T-helper 22 cell (primary cell): Measurements from ENCODE around the gene SRGAP3.

Source experiments
- DNase-seq: peaks from one replicate; pipeline ENCODE4 v3.0.0-alpha.2; 2020; ENCODE audit warnings: low read depth

Gene SRGAP3

DNA sequence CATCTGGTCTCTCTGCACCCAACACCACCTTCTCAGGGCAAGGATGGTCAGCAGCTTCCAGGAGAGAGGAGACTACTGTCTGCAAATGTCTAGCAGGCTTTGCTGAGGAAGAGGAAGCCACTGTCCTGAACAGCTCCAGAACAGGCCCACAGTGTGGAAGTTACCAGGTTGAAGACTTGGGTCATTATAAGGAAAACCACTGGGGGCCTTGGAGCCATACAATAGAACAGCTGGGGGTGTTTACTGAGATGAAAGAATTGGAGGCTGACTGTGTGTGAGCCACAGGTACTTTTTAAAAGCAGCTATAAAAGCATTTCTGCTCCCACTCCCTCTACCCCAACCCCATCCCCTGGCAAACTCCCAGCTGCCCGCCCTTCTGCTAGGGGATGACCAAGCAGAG lies 24.2 kb downstream of the SRGAP3 start:
- DNase-seq = no peak

DNA sequence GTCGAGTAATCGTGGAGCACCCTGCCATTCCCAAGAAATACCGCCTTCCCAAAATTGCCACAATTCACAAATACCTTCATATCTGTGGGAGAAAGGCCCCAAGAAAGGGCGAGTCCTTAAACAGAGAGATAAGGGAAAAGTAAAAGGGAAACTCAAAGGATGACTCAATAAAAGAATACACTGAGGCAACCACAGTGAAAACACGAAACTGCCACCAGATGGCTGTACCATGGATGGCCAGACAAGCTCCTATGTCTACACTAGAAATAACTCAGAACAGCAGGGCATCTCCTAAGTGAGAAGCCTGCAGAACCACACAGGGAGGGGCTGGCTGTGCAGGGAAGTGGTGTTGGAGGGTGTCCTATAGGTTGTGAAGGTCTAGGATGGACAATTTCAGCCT lies 25.0 kb downstream of the SRGAP3 start:
- no peak for DNase-seq

DNA sequence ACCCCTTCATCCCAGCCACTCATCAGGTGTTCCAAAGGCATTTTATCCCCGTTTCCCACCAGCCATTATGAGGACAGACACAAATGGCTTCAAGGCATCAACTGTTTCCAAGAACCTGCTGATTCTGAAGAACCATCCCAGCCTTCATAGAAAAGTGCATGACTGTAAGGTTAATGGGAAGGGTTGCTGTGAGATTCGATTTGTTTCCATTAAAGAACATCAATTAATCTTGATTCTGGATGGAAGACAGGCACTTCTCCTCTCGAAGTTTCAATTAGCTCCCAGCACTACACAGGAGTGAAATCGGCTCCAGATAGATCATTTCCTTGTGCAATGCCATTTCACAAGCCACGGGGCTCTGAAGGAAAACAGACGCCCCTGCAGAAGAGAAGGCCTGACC lies 25.8 kb downstream of the SRGAP3 start:
- DNase-seq = no peak

DNA sequence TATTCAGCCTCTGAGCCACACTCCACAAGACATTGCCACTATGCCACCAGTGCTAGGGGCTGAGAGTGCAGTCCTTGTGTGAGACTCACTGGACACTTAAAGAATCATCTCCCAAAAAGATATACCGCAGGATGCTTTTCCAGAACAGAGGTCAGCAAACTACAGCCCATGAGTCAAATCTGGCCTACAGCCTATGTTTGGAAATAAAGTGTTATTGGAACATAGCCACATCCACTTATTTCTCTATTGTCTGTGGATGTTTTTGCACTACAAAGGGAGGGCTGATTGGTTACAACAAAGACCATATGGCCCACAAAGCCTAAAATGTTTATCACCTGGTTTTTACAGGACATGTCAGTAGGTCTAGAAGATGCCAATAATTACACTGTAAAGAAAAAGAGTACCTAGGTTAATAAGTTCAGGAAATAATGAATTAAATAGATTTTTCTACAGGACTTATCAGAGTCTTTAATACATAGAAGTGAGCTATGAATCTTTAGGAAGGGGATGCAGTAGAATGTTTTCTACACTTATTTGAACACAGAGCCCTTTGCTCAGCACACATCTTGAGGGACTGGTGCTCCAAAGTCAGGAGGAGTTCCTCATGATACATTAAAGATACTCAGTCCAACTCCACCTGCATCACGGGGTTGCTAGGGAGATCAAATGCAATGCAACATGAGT lies 26.3 kb downstream of the SRGAP3 start:
- DNase-seq = no peak

DNA sequence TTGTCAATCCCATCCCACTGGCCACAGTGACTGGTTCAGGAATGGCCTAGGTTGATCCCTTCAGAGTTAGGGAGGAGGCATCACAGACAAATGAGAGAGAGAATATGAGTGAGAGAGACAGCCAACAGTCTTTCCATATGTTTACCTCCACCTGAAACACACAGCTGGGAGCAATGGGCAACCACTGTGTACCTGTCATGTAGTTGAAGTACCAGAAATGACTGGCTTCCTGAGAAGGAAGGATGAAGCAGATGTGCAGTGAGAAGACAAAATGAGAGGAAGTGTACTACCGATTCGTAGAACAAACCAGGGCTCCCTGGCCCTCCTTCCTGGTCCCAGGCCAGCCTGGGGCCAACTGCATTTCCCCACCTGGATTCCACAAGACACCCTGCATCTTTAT lies 27.4 kb downstream of the SRGAP3 start:
- no peak for DNase-seq

DNA sequence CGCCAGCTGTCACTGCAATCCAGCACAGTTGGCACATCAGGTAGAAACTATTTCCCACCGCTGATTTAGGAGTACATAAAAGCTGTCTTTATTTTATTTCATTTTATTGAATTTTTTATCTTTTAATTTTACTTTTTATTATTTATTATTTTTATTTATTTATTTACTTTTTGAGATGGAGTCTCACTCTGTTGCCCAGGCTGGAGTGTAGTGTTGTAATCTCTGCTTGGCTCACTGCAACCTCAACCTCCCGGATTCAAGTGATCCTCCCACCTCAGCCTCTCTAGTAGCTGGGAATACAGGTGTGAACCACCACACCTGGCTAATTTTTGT lies 31.0 kb downstream of the SRGAP3 start:
- DNase-seq = no peak

DNA sequence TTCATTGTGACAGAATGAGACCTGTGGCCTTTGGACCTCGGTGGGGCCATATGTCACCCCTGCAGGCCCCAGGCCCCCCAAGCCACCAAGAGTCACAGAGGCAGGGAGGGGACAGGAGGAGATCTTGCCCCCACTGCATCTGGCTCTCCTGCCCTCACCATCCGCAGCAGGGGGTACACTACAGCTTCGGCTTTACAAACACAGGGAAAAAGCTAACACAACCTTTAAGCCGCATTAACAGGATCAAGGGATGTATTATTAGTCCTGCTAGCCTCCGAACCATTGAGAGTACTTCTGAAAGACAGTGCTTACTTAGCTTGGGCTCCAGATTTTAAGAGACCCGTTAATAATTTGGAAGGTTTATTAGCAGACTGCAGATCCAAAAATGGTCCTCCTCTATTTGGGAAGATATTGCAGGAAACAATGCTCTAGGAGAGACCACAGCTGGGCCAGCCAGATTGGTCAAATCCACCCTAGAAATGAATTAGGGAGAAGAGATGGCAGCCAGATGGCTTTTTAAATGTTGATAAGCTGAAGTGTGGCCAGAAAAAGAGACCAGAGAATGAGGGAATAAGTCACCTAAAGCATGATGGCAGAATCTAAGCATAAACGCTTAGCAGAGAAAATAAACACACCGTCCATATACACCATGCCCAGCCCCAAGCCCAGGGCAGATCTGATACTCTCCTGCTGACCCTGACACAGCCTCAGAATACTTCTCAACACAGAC lies 31.5 kb downstream of the SRGAP3 start:
- DNase-seq = no peak

DNA sequence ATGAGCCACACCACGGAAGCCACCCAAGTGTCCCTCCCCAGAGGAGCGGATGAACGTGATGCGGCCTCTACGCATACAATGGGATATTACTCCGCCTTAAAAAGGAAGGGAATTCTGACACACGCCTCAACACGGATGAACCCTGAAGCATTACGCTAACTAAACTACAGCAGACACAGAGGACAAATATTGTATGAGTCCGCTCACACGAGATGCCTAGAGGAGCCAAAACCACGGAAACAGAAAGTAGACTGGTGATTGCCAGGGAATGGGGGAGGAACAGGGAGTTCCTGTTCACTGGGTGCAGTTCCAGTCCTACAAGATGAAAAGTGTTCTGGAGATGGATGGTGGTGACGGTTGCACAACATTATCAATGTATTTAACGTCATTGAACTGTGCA lies 32.7 kb downstream of the SRGAP3 start:
- no peak for DNase-seq

DNA sequence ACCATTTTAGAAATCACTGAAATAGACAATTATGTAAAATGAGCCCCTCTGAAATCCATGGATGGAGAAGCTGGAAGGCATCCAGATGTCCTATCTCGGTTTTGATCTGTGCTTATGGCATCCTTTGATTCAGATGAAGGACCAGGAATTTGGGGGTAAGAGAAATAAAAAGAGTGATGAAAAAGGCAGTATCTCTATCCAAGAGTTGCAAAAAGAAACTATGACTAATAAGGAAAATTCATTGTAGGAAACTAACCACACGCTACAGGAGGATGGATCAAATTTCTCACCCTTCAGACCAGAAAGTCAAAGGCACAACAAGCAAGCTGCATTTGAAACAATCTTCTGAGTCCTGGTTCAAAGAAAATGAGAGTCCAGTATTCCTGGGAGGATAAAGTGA lies 34.8 kb downstream of the SRGAP3 start:
- no peak for DNase-seq

DNA sequence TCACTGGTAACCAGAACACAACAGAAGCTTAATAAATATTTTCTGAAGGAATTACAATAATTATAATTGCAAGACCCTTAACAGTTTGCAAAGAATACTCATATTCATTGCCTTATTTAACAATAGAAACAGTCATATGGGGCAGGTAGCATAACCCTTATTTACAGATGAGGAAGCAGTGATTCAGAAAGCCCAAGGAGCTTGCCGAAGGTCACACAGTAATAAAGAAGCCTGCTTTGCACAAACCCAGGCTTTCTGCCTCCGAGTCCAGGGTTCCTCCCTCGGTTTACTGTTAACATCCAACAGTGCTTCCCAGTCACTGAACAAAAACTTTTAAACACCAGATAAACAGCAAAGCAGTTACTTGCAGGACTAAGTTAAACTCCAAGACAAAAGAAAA lies 35.3 kb downstream of the SRGAP3 start:
- DNase-seq = no peak

DNA sequence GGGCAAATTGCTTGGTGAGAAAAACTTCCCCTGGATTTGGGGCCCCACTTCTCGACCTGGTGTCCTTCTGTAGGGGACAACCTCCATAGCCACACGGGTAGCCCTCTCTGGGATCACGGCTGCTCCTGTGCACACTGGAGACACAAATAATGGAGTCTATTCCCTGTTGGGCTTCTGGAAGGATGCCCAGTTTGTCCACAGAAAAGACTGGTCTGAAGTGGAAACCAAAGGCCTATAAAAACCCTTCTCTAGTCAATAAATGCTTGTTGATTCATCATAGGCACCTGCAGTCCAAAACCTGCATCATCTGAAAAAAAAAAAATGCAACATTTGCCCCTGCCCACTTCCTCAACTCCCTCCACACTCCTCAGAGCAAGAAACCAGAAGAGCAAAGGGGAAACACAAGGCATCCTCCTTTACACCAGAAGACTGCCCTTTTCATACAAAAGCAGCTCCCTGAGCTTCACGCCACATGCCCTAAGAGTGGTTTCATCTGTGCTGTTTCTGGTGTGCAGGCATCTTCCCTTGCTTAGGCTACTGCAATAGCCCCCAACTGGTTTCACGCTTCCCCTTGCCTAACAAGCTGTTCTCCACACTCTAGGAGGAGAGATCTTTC lies 36.3 kb downstream of the SRGAP3 start:
- no peak for DNase-seq

DNA sequence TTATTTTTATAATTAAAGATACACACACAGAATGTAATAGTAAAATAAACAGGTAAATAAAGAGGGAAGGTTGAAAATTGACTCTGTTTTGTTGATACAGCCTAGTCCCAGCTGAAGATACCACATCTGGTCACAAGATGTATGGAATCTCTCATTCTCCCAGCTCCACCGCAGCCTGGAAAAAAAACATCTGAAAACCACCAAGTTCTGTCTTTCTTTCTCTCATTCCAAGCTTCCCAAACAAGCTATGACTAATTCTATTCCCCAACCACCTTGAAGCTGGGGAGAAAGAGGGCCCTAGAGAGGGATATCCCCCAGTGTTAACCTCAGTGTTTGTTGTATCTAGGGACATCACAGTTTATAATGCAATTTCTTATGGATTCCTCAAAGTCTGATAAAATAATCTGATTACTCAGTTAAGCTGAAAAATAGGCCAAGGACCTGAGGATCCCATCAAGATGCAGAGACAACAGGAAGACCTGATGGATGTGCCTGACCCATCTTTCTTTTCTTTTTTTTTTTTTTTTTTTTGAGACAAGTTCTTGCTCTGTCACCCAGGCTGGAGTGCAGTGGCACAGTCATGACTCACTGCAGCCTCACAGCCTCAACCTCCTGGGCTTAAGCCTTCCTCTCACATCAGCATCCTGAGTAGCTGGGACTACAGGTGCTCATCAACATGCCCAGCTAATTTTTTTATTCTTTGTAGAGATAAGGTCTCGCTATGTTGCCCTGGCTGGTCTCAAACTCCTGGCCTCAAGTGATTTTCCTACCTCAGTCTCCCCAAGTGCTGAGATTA lies 38.1 kb downstream of the SRGAP3 start:
- no peak for DNase-seq

DNA sequence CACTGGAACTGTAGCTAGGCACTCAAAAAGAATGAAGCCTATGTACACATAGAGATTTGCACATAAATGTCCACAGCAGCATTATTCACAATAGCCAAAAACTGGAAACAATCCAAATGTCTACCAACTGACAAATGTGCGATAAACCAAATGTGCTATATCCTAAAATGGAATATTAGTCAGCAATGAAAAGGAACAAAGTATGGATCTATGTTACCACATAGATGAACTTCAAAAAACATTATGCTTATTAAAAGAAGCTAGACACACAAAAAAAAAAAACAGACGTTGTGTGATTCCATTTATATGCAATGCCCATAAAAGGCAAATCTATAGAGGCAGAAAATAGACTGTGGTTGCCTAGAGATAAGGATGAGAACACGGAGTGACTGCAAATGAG lies 39.7 kb downstream of the SRGAP3 start:
- DNase-seq = no peak

DNA sequence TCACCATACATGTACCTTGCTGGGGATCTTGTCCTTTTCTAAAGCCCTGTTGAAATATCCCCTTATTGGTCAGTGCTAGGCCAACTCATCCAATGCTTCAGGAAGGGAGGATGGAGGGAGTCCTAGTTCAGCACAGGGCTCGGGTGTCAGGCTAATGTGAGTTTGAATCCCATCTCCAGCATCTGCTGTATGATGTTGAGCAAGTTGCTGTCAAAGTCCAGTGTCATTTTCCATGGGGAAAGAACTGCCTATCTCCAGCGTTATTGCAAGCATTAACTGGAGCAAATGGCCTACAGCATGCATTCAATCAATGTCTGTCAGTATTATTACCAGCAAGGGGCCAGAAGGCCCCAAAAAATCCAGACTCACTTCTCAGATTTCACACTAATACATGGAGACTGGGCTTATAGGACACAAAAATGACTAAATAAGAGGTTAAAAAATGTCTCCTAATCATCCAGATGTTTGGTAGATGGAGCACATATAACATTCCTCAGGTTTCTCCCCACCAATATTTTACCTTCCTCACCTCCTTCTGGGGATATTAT lies 40.8 kb downstream of the SRGAP3 start:
- no peak for DNase-seq

DNA sequence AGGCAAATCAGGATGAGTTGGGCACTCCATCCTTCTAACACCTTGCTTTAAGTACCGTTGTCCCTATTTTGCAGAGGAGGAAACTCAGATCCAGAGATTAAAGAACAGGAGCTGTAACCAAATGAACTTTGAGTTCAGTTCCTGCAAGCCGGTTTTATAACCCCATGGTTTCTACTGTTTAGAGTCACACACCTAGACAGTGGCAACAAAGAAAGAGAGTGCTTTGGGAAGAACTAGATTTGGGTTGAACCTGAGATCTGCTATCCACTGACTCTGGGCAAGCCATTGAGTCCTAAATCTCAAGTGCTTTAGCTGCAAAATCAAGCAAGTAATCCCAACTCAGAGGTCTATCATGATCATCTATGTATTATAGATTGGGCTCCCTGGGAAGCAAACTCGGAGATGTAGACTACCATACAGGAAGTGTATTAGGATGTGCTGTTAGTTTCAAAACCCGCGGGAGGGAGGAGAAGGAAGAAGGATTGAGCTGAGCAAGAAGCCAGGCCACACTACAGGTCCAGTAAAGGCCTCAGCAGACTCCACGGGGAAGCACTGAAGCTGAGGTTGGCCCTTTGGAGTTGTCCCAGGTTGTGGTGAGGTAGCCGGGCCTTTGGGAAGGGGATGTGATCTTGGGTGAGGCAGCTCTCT lies 42.2 kb downstream of the SRGAP3 start:
- no peak for DNase-seq

DNA sequence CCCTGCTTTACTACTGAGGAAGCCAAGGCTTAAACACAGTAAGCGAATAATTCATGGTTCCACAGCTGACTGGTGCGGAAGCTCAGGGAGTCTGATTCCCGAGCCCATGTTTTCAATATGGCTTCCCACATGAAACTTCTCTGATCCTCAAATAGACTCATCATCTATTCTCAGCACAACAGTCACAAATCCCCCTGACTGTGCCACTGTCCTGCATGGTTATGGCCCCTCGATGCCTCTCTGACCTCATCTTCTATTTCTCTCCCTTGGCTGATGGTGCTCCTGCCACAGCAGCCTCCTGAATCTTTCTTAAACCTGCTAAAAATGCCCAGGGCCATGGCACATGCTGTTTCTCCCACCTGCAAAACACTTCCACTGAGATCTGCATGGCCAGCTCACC lies 43.2 kb downstream of the SRGAP3 start:
- no peak for DNase-seq

DNA sequence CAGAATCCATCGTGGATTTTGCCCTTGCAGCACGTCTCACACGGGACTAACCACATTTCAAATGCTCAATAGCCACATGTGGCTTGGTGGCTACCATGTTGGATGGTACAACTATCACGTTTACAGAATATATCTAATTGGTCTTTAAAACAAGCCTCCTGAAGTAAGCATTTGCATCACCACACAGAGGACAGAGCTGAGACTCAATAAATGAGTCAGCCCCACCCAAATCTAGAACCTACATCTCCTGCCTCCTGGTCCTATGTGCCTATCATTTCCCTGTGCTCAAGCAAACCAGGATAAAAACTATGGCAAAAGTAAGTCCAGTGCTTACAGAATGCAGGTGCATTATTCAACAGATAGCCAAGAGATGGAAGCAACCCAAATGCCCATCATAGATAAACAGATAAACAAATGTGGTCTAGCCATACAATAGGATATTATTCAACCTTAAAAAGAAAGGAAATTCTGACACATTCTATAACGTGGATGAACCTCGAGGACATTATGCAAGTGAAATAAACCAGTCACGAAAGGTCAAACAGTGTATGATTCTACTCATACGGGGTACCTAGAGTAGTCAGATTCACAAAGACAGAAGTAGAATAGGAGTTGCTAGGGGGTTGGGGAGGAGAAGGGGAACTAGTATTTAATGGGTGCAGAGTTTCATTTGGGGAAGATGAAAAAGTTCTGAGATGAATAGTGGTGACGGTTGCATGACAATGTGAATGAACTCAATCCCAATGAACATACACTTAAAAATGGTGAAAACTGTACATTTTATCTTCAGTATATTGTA lies 43.9 kb downstream of the SRGAP3 start:
- no peak for DNase-seq

DNA sequence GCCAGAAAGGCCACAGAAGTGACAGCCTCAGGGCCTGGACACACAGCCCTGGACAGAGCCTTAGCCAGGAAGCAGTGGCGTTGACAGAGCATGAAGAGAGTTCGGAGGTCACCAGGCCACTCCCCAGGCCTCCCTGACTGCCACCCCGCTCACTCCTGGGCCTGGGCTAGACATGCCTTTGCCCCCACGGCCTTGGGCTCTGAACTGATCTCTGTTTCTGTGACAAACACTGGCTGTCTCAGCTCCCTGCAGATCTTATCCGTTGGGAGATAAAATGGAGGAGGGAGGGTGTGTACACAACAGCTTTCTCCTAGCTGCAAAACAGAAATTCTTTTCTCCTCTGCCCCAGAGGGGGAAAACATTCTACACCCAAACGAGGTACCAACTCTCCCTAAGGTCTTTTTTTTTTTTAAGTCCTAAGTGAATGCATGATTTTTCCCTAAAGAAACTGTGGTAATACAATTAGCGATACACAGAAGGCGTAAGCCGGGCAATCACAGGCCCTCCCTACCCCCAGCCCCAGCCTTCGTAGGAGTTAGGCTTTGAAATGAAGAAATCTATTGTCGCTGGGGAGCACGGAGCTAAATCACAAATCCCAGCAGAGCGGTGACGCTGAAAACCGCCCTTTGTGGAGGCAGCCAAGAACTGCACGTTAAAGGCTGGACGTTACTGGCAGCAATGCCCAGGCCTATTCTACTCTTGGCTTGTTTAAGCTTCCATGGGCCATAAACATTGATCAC lies 45.0 kb downstream of the SRGAP3 start:
- DNase-seq = no peak

DNA sequence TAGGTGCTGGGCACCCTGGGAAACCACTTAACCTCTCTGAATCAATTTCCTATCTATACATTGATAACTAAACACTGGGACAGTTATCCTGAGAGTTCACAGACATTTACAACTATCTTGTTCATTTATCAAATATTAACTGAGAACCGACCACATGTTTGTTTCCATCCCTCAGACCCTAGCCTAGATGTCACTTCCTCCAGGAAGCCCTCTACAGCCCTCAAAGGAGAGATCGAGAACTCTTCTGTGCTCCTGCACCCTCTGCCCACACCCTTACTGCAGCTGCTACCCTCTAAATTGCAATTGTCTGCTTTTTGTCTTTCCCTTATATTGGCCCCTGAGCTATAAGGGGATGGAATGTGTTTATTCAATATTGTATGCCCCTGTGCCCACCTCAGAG lies 46.1 kb downstream of the SRGAP3 start:
- DNase-seq = no peak

DNA sequence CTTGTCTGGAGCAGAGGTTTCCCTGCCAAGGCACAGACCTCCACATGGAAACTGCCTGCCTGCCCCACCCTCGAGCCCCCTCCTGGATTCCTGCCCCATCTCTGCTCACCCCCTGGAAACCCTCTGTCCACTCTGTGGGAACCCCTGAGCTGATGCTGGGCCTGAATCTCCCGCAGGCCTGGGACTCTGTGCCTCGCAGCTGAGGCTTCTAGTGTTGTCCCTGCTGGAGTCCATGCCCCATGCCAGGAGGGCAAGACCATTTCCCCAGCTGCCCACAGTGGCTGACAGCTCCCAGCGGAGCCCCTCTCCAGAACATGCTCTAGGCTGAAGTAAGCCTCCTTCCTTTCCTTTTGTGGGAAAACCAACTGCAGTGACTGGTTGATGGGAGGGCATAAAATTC lies 46.9 kb downstream of the SRGAP3 start:
- DNase-seq = no peak

DNA sequence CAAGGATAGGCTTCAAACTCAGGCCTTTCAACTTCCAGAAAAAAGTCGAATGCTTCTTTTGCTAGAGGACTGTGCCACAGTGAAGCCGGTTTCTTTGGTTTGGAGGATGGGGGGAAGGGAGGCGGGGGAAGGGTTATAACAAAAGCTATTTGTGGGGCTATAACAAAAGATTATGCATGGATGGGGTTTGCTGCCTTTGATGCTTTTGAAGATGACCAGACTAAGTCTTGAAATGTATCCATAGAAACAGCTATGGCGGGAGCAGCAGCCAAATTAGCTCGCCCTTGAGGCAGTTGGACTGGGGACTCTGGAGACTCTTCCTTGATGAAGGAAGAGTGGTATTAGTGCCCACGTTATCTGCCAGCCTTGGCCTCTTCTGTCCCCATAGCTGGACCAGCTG lies 47.5 kb downstream of the SRGAP3 start:
- no peak for DNase-seq
